ENCODE data around the gene TUBD1. TPM values are rescaled to one million over a fixed set of nuclear protein-coding genes. Genes with fewer than 3 reads are reported as not detected.
A peak's percentile ranks its signal among the peaks of the same experiment; 100 is the strongest.

TUBD1 gene
- total and polyA plus RNA-seq, 2 of the 13 experiments (the other 11 are each of a cell fraction or from before 2014, with no cell fraction given): 18.2 to 25.9 TPM

GRCh38 chr17:59829217-59830006, 63.3 kb downstream of the TUBD1 start (continued):
- TF ChIP-seq RCOR2 (CRISPR knock-in tag; IDR thresholded peaks at IDR 0.05) (0 out of 2 replicates have a peak, but pooled peaks have one; percentile 23), TBX3 (IDR thresholded peaks at IDR 0.05; ENCODE audit: borderline replicate concordance) (peak; percentile 44; the same call in 1 of the 2 replicates), HDAC1 (CRISPR knock-in tag; IDR thresholded peaks at IDR 0.05) (peak; percentile 70), NFKBIZ (CRISPR knock-in tag; IDR thresholded peaks at IDR 0.05) (0 out of 2 replicates have a peak, but pooled peaks have one; percentile 29), ZNF18 (CRISPR knock-in tag; IDR thresholded peaks at IDR 0.05; ENCODE audit: insufficient replicate concordance) (peak; percentile 57), SOX5 (CRISPR knock-in tag; IDR thresholded peaks at IDR 0.05; ENCODE audit: borderline replicate concordance) (peak; percentile 21; the same call in 1 of the 2 replicates), ZFP82 (CRISPR knock-in tag; IDR thresholded peaks at IDR 0.05; ENCODE audit: borderline replicate concordance) (no peak), U2AF2 (IDR thresholded peaks at IDR 0.05; ENCODE audit: low read depth, low read length) (no peak), TBX2 (CRISPR knock-in tag; IDR thresholded peaks at IDR 0.05; ENCODE audit: borderline replicate concordance) (0 out of 2 replicates have a peak, but pooled peaks have one; percentile 31), PRMT3 (CRISPR knock-in tag; IDR thresholded peaks at IDR 0.05; ENCODE audit: borderline replicate concordance, low read depth) (no peak), RFX3 (CRISPR knock-in tag; IDR thresholded peaks at IDR 0.05) (peak; percentile 44; the same call in 1 of the 2 replicates), ZSCAN21 (CRISPR knock-in tag; IDR thresholded peaks at IDR 0.05; ENCODE audit: borderline replicate concordance) (no peak)
- TF ChIP-seq, protein P1, sequence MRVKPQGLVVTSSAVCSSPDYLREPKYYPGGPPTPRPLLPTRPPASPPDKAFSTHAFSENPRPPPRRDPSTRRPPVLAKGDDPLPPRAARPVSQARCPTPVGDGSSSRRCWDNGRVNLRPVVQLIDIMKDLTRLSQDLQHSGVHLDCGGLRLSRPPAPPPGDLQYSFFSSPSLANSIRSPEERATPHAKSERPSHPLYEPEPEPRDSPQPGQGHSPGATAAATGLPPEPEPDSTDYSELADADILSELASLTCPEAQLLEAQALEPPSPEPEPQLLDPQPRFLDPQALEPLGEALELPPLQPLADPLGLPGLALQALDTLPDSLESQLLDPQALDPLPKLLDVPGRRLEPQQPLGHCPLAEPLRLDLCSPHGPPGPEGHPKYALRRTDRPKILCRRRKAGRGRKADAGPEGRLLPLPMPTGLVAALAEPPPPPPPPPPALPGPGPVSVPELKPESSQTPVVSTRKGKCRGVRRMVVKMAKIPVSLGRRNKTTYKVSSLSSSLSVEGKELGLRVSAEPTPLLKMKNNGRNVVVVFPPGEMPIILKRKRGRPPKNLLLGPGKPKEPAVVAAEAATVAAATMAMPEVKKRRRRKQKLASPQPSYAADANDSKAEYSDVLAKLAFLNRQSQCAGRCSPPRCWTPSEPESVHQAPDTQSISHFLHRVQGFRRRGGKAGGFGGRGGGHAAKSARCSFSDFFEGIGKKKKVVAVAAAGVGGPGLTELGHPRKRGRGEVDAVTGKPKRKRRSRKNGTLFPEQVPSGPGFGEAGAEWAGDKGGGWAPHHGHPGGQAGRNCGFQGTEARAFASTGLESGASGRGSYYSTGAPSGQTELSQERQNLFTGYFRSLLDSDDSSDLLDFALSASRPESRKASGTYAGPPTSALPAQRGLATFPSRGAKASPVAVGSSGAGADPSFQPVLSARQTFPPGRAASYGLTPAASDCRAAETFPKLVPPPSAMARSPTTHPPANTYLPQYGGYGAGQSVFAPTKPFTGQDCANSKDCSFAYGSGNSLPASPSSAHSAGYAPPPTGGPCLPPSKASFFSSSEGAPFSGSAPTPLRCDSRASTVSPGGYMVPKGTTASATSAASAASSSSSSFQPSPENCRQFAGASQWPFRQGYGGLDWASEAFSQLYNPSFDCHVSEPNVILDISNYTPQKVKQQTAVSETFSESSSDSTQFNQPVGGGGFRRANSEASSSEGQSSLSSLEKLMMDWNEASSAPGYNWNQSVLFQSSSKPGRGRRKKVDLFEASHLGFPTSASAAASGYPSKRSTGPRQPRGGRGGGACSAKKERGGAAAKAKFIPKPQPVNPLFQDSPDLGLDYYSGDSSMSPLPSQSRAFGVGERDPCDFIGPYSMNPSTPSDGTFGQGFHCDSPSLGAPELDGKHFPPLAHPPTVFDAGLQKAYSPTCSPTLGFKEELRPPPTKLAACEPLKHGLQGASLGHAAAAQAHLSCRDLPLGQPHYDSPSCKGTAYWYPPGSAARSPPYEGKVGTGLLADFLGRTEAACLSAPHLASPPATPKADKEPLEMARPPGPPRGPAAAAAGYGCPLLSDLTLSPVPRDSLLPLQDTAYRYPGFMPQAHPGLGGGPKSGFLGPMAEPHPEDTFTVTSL (CRISPR knock-in tag; IDR thresholded peaks at IDR 0.05; ENCODE audit: borderline replicate concordance): peak; percentile 75; the same call in 1 of the 2 replicates
- TF ChIP-seq, protein P2, sequence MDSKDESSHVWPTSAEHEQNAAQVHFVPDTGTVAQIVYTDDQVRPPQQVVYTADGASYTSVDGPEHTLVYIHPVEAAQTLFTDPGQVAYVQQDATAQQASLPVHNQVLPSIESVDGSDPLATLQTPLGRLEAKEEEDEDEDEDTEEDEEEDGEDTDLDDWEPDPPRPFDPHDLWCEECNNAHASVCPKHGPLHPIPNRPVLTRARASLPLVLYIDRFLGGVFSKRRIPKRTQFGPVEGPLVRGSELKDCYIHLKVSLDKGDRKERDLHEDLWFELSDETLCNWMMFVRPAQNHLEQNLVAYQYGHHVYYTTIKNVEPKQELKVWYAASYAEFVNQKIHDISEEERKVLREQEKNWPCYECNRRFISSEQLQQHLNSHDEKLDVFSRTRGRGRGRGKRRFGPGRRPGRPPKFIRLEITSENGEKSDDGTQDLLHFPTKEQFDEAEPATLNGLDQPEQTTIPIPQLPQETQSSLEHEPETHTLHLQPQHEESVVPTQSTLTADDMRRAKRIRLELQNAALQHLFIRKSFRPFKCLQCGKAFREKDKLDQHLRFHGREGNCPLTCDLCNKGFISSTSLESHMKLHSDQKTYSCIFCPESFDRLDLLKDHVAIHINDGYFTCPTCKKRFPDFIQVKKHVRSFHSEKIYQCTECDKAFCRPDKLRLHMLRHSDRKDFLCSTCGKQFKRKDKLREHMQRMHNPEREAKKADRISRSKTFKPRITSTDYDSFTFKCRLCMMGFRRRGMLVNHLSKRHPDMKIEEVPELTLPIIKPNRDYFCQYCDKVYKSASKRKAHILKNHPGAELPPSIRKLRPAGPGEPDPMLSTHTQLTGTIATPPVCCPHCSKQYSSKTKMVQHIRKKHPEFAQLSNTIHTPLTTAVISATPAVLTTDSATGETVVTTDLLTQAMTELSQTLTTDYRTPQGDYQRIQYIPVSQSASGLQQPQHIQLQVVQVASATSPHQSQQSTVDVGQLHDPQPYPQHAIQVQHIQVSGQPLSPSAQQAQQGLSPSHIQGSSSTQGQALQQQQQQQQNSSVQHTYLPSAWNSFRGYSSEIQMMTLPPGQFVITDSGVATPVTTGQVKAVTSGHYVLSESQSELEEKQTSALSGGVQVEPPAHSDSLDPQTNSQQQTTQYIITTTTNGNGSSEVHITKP (CRISPR knock-in tag; IDR thresholded peaks at IDR 0.05; ENCODE audit: low read depth): 0 out of 2 replicates have a peak, but pooled peaks have one; percentile 24
- TF ChIP-seq, protein P3, sequence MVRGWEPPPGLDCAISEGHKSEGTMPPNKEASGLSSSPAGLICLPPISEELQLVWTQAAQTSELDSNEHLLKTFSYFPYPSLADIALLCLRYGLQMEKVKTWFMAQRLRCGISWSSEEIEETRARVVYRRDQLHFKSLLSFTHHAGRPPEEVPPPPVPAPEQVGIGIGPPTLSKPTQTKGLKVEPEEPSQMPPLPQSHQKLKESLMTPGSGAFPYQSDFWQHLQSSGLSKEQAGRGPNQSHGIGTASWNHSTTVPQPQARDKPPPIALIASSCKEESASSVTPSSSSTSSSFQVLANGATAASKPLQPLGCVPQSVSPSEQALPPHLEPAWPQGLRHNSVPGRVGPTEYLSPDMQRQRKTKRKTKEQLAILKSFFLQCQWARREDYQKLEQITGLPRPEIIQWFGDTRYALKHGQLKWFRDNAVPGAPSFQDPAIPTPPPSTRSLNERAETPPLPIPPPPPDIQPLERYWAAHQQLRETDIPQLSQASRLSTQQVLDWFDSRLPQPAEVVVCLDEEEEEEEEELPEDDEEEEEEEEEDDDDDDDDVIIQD (CRISPR knock-in tag; IDR thresholded peaks at IDR 0.05; ENCODE audit: low read depth): peak; percentile 80; the same call in 1 of the 2 replicates
